Measurements from ENCODE around the gene NUP42.

DNA sequence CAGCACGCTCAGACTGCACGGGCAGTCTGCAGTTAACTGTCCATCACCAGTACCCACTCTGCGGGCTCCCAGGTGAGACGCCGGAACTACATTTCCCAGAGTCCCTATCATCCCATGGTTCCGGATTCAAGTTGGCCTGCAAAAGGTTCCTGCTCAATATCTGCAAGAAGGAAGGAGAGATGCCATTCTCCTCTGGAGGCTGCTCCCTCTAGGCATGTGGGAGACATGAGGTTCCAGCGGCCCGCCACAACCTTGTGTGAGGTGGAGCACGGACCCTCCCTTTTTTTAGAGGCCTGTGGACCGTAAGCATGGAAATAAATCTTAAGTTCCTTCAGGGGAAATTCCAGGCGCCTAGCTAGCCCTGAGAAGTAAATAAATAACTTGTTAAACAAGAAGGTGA, 29.7 kb downstream of the NUP42 start:
- TF ChIP-seq CTCF (IDR thresholded peaks at IDR 0.05) (no peak), POLR2A (IDR thresholded peaks at IDR 0.05) (no peak)

Data from prostate gland (tissue), 2 donors.